SKM-1 treated with dmso at 0.1 percent for 144 hours (cell line): ENCODE data around the gene LCN15.
"Not testable (repeated sequence)": the region's sequence is repeated elsewhere in the genome, so short reads cannot be mapped to it uniquely, and the experiment has no call there.

Experiments used
- DNase-seq: peaks from one replicate; lab custom pipeline; 2025; ENCODE audit not compliant: unreplicated experiment; lab: John Stamatoyannopoulos, UW

Gene LCN15

GRCh38 chr9:136764301-136764891, at the start of gene LCN15:
LCN15 (minus strand) TSS chr9:136764518; CDS start chr9:136764488, 30 bp downstream.
- DNase-seq, result no peak

GRCh38 chr9:136808806-136809158, 44.5 kb upstream of the LCN15 start:
- no peak for DNase-seq

- no peak for DNase-seq
Observed at GRCh38 chr9:136808075-136808805, 43.9 kb upstream of the LCN15 start.

GRCh38 chr9:136807281-136808074, 43.2 kb upstream of the LCN15 start, which contains the start of gene RABL6:
RABL6 (plus strand) TSS chr9:136807948; CDS start chr9:136808197, 249 bp downstream.
- DNase-seq, result peak; percentile 81

- DNase-seq, result no peak
Observed at GRCh38 chr9:136806631-136807201, 42.4 kb upstream of the LCN15 start.

GRCh38 chr9:136806067-136806466, 41.7 kb upstream of the LCN15 start:
- no peak for DNase-seq

- DNase-seq, result no peak
Observed at GRCh38 chr9:136805207-136805740, 41.0 kb upstream of the LCN15 start.

GRCh38 chr9:136804509-136805206, 40.3 kb upstream of the LCN15 start:
- no peak for DNase-seq

GRCh38 chr9:136803551-136804508, 39.5 kb upstream of the LCN15 start:
- no peak for DNase-seq

- not testable (repeated sequence) for DNase-seq
Observed at GRCh38 chr9:136803009-136803550, 38.8 kb upstream of the LCN15 start.

GRCh38 chr9:136802321-136802720, 38.0 kb upstream of the LCN15 start:
- DNase-seq, result no peak

GRCh38 chr9:136799854-136800657, 35.7 kb upstream of the LCN15 start:
- peak; percentile 46 for DNase-seq

- no peak for DNase-seq
Observed at GRCh38 chr9:136799079-136799853, 34.9 kb upstream of the LCN15 start.

GRCh38 chr9:136798708-136799078, 34.4 kb upstream of the LCN15 start:
- no peak for DNase-seq

GRCh38 chr9:136796775-136797347, 32.5 kb upstream of the LCN15 start:
- not testable (repeated sequence) for DNase-seq

- DNase-seq, result no peak
Observed at GRCh38 chr9:136796238-136796774, 32.0 kb upstream of the LCN15 start, which contains the start of gene CCDC183. CCDC183 (plus strand) TSS chr9:136796338; CDS start chr9:136796398, 60 bp downstream.

GRCh38 chr9:136795000-136795348, 30.7 kb upstream of the LCN15 start:
- peak; percentile 27 for DNase-seq
